ENCODE measurements around the gene CARD11.

Gene CARD11

DNA sequence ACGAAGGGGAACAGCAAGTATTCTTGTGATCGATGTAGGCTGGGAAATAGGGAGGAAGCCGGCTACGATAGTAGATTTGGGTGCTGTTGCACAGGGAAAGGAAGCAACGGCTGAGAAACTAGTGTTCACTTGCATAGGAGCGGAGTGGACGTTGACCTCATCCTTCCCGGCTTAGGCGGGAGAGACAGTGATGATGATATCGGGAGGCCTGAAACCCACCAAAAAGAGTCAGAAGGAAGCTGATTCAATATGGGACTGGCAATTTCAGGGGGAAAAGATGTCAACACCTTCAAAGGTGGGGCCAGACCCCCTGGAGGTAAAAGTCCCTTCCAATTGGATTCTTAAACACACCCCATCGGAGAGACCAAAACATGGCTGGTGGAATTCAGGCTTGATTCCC is 61.3 kb downstream of the CARD11 start:
- Histone ChIP-seq H3K27ac (ENCODE audit: low read depth, low read length) (no peak overlapping the region), H3K27me3 (ENCODE audit: insufficient read depth, low read length) (no peaks in the 10 kb centered on the region), H3K4me3 (ENCODE audit: low read length) (no peak overlapping the region), H3K9me3 (ENCODE audit: insufficient read depth, low read depth, low read length) (no peaks in the 10 kb centered on the region), H3K36me3 (ENCODE audit: insufficient read depth, low read length) (no peaks in the 10 kb centered on the region), H3K4me1 (ENCODE audit: insufficient read depth, low read length) (peaks cover 14% of the 10 kb centered on the region), H3K9ac (ENCODE audit: low read depth, low read length) (no peak overlapping the region)
- WGBS, result 95% methylated on average over 11 of the region's 11 CpGs

DNA sequence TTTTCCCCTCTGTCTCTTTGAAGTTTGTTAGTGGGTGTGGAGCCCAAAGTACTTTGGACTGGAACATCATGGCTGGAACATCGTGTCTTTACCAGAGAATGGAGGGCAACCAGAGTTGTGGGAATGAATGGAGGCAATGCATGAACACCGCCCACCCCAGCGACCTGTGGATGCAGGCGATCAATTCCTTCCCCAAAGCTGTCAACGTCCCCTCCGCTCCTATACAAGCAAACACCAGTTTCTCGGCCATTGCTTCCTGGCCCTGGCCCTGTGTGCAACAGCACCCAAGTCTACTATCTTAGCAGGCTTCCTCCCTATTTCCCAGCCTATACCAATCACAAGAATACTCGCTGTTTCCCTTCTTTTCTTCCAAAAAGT is 62.6 kb downstream of the CARD11 start:
- Histone ChIP-seq H3K4me1 (ENCODE audit: insufficient read depth, low read length) (peaks cover 14% of the 10 kb centered on the region), H3K27ac (ENCODE audit: low read depth, low read length) (no peak overlapping the region), H3K36me3 (ENCODE audit: insufficient read depth, low read length) (no peaks in the 10 kb centered on the region), H3K27me3 (ENCODE audit: insufficient read depth, low read length) (no peaks in the 10 kb centered on the region), H3K4me3 (ENCODE audit: low read length) (no peak overlapping the region), H3K9me3 (ENCODE audit: insufficient read depth, low read depth, low read length) (no peaks in the 10 kb centered on the region), H3K9ac (ENCODE audit: low read depth, low read length) (no peak overlapping the region)
- 94% methylated on average over 8 of the region's 8 CpGs for WGBS

GRCh38 chr7:2980401-2981102 is 63.1 kb downstream of the CARD11 start:
- Histone ChIP-seq H3K4me1 (ENCODE audit: insufficient read depth, low read length) (peaks cover 14% of the 10 kb centered on the region), H3K4me3 (ENCODE audit: low read length) (no peak overlapping the region), H3K36me3 (ENCODE audit: insufficient read depth, low read length) (no peaks in the 10 kb centered on the region), H3K9ac (ENCODE audit: low read depth, low read length) (no peak overlapping the region), H3K27me3 (ENCODE audit: insufficient read depth, low read length) (no peaks in the 10 kb centered on the region), H3K9me3 (ENCODE audit: insufficient read depth, low read depth, low read length) (no peaks in the 10 kb centered on the region), H3K27ac (ENCODE audit: low read depth, low read length) (no peak overlapping the region)
- WGBS, result 92% methylated on average over 27 of the region's 27 CpGs

DNA sequence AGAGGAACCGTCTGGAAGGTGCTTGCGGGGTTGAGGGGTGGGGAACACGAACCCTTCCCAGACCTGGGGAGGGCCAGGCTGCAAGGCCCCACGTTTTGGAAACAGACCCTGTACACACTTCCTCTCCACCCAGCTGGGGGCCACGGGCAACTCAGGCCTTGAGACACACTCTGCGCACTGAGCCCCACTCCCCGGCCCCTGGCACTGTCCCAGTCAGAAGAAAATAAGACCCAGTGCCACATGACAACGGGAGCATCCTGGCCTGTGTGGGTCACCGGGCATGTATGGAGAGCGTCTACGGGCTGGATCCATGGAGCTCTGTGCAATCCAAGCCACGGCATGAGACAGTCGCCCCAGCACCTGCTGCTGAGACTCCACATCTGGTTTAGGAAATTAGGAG is 63.7 kb downstream of the CARD11 start:
- Histone ChIP-seq H3K27me3 (ENCODE audit: insufficient read depth, low read length) (no peaks in the 10 kb centered on the region), H3K4me1 (ENCODE audit: insufficient read depth, low read length) (peaks cover 14% of the 10 kb centered on the region), H3K9ac (ENCODE audit: low read depth, low read length) (no peak overlapping the region), H3K9me3 (ENCODE audit: insufficient read depth, low read depth, low read length) (no peaks in the 10 kb centered on the region), H3K27ac (ENCODE audit: low read depth, low read length) (no peak overlapping the region), H3K4me3 (ENCODE audit: low read length) (no peak overlapping the region), H3K36me3 (ENCODE audit: insufficient read depth, low read length) (no peaks in the 10 kb centered on the region)
- WGBS, result 87% methylated on average over 13 of the region's 13 CpGs

GRCh38 chr7:2979201-2979631 is 64.5 kb downstream of the CARD11 start:
- no peak overlapping the region for H3K9ac ChIP-seq (ENCODE audit: low read depth, low read length)
- H3K27me3 ChIP-seq (ENCODE audit: insufficient read depth, low read length), result no peaks in the 10 kb centered on the region
- H3K4me3 ChIP-seq (ENCODE audit: low read length), result no peak overlapping the region; the same call in 1 of the 2 replicates
- no peaks in the 10 kb centered on the region for H3K9me3 ChIP-seq (ENCODE audit: insufficient read depth, low read depth, low read length)
- WGBS, result 67% methylated on average over 13 of the region's 13 CpGs
- no peaks in the 10 kb centered on the region for H3K36me3 ChIP-seq (ENCODE audit: insufficient read depth, low read length)
- H3K27ac ChIP-seq (ENCODE audit: low read depth, low read length), result no peak overlapping the region
- peaks cover 14% of the 10 kb centered on the region for H3K4me1 ChIP-seq (ENCODE audit: insufficient read depth, low read length)

GRCh38 chr7:2978408-2978807 is 65.3 kb downstream of the CARD11 start:
- Histone ChIP-seq H3K36me3 (ENCODE audit: insufficient read depth, low read length) (no peaks in the 10 kb centered on the region), H3K4me3 (ENCODE audit: low read length) (0 out of 2 replicates have a peak overlapping the region, but pooled peaks have one; percentile 14), H3K9me3 (ENCODE audit: insufficient read depth, low read depth, low read length) (no peaks in the 10 kb centered on the region), H3K4me1 (ENCODE audit: insufficient read depth, low read length) (peaks cover 14% of the 10 kb centered on the region), H3K27ac (ENCODE audit: low read depth, low read length) (no peak overlapping the region), H3K27me3 (ENCODE audit: insufficient read depth, low read length) (no peaks in the 10 kb centered on the region), H3K9ac (ENCODE audit: low read depth, low read length) (no peak overlapping the region)
- WGBS, result 33% methylated on average over 15 of the region's 15 CpGs

DNA sequence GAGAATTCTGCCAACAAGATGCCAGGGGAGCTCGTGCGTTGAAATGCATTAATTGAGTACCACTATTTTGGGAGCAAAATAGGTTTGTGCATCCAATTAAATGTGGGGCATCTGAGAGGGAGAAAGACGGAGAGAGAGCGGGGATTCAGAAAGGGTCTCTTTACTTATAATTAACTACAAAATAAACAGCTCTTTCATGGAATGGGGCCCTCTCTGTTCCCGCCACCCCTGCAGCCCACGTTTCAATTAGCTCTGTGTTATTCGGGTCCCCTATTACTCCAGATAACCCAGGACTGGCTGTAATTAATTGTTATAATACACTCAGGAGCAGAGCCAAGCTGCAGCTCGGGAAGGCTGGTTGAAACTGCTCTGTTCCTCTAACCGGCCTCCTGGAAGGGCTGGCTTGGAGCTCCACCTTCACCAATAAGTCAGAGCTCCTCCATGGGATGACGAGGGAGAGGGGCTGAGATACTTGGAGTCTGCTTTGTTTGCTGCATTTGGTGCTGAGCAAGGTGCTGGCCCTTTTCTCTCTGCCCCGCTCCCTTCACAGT is 67.8 kb downstream of the CARD11 start:
- Histone ChIP-seq H3K36me3 (ENCODE audit: insufficient read depth, low read length) (no peaks in the 10 kb centered on the region), H3K27me3 (ENCODE audit: insufficient read depth, low read length) (no peaks in the 10 kb centered on the region), H3K4me3 (ENCODE audit: low read length) (no peak overlapping the region), H3K27ac (ENCODE audit: low read depth, low read length) (no peak overlapping the region), H3K9me3 (ENCODE audit: insufficient read depth, low read depth, low read length) (no peaks in the 10 kb centered on the region), H3K4me1 (ENCODE audit: insufficient read depth, low read length) (peaks cover 14% of the 10 kb centered on the region), H3K9ac (ENCODE audit: low read depth, low read length) (no peak overlapping the region)
- 82% methylated on average over 10 of the region's 11 CpGs for WGBS

- Histone ChIP-seq H3K27me3 (ENCODE audit: insufficient read depth, low read length) (no peaks in the 10 kb centered on the region), H3K27ac (ENCODE audit: low read depth, low read length) (no peak overlapping the region), H3K9ac (ENCODE audit: low read depth, low read length) (no peak overlapping the region), H3K36me3 (ENCODE audit: insufficient read depth, low read length) (no peaks in the 10 kb centered on the region), H3K4me1 (ENCODE audit: insufficient read depth, low read length) (peaks cover 7% of the 10 kb centered on the region), H3K9me3 (ENCODE audit: insufficient read depth, low read depth, low read length) (no peaks in the 10 kb centered on the region), H3K4me3 (ENCODE audit: low read length) (no peak overlapping the region)
- 96% methylated on average over 12 of the region's 13 CpGs for WGBS
Observed at GRCh38 chr7:2974093-2974819, 69.4 kb downstream of the CARD11 start.

- Histone ChIP-seq H3K9ac (ENCODE audit: low read depth, low read length) (no peak overlapping the region), H3K9me3 (ENCODE audit: insufficient read depth, low read depth, low read length) (no peaks in the 10 kb centered on the region), H3K27me3 (ENCODE audit: insufficient read depth, low read length) (no peaks in the 10 kb centered on the region), H3K4me3 (ENCODE audit: low read length) (no peak overlapping the region), H3K36me3 (ENCODE audit: insufficient read depth, low read length) (no peaks in the 10 kb centered on the region), H3K4me1 (ENCODE audit: insufficient read depth, low read length) (no peaks in the 10 kb centered on the region), H3K27ac (ENCODE audit: low read depth, low read length) (no peak overlapping the region)
- 95% methylated on average over 9 of the region's 10 CpGs for WGBS
Observed at GRCh38 chr7:2972835-2973161, 70.9 kb downstream of the CARD11 start.

DNA sequence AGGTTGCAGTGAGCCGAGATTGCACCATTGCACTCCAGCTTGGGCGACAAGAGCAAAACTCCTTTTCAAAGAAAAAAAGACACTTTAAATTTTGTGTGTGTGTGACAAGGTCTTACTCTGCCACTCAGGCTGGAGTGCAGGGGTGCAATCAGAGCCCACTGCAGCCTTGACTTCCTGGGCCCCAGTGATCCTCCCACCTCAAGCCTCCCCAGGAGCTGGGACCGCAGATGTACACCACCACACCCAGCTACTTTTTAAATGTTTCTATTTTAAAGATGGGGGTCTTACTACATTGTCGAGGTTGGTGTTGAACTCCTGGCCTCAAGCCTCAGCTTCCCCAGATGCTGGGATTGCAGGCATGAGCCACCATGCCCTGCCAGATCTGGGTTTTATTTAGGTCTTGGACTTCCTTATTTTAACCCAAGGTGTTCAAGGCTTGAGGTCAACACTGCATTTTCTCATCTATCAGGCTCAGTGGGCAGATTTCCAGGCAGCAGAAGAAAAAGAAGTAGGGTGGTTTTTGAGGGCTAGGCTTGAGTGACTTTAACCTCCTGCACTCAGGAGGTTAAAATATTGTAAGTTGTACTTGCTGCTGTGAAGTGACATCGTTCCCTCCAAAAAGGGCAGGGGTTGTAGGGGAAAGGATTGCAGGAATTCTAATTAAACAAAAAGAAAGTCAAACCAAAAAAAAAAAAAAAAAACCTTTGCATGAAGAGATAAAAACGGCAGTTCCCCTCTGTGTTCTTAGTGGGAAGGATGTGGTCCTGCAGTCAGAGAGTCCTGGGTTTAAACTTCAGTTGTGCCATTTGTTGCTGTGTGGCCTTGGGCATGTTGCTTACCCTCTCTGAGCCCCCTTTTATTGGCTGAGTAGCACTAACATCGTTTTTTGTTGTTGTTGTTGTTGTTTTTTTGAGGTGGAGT is 71.5 kb downstream of the CARD11 start:
- no peaks in the 10 kb centered on the region for H3K27me3 ChIP-seq (ENCODE audit: insufficient read depth, low read length)
- no peak overlapping the region for H3K9ac ChIP-seq (ENCODE audit: low read depth, low read length)
- H3K27ac ChIP-seq (ENCODE audit: low read depth, low read length), result no peak overlapping the region
- no peaks in the 10 kb centered on the region for H3K4me1 ChIP-seq (ENCODE audit: insufficient read depth, low read length)
- H3K4me3 ChIP-seq (ENCODE audit: low read length), result no peak overlapping the region
- no peaks in the 10 kb centered on the region for H3K9me3 ChIP-seq (ENCODE audit: insufficient read depth, low read depth, low read length)
- no peaks in the 10 kb centered on the region for H3K36me3 ChIP-seq (ENCODE audit: insufficient read depth, low read length)
- 80% methylated on average over 6 of the region's 7 CpGs for WGBS

GRCh38 chr7:2970861-2971260 is 72.8 kb downstream of the CARD11 start:
- no peaks in the 10 kb centered on the region for H3K36me3 ChIP-seq (ENCODE audit: insufficient read depth, low read length)
- H3K4me3 ChIP-seq (ENCODE audit: low read length), result no peak overlapping the region
- 92% methylated on average over 11 of the region's 11 CpGs for WGBS
- no peaks in the 10 kb centered on the region; the same call in 1 of the 2 replicates for H3K9me3 ChIP-seq (ENCODE audit: insufficient read depth, low read depth, low read length)
- H3K4me1 ChIP-seq (ENCODE audit: insufficient read depth, low read length), result no peaks in the 10 kb centered on the region
- no peaks in the 10 kb centered on the region for H3K27me3 ChIP-seq (ENCODE audit: insufficient read depth, low read length)
- no peak overlapping the region for H3K27ac ChIP-seq (ENCODE audit: low read depth, low read length)
- no peak overlapping the region for H3K9ac ChIP-seq (ENCODE audit: low read depth, low read length)

Data from HUES64 (cell line).